Cerebellar nuclear complex (tissue), 1 donor: Measurements from ENCODE around the gene EHD1.

Experiments
- DNase-seq, 2 experiments: peaks; one replicate each; lab custom pipeline; 2025; lab: John Stamatoyannopoulos, UW

EHD1 gene

DNA sequence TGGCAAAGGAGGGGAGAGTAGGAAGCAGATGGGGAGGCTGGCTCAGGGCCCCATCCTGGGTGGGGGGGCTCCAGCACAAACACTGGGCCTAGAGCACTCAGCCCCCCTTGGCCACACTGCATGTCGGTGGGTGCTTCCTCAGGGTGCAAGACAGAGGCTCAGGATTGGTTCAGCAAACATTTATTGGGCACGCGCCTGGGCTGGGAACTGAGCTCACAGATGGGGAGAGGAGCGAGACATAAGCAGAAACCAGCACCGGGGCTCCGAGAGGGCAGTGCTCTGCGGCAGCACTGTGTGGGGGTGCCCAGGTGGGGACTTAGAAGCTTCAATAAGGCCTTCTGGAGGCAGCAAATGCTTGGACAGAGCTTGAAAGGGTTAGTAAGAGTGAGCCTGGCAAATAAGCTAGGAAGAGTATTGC is 12.1 kb upstream of the EHD1 start:
- peak in 1 of 2 experiments; percentile 30 for DNase-seq

DNA sequence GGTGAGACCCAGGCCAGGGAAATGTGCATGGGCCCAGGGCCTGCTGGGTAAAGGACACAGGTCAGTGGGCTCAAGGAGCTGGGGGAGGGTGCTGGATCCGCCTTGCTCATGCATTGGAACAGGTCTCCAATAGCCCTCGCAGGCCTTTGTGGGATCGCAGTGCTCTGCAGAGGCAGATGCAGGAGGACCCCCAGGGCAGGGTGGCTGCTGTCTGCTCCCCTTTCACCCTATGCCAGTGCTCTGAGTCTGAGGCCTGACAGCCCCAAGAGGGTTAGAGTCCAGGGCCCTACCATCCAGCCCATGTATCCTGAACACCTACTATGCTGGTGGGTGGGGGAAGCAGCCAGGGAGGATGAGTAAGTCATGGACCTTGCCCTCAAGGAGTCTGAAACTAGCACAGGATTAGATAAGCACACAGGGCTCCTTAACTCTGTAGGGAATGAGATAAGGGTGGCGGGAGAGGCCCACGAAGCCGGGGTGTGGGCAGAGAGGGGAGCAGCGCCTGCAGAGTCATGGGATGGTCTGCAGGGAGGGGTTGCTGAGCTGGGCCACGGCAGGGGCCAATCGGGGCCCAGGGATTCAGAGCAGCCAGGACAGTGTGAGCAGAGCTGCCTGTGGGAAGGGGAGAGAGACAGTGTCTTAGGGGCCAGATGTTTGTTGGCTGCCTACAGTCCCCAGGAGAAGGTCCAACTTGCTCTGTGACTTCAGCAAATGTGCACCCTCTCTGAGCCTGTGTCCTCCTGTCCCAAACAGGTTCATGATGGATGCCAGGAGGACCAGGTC is 10.5 kb upstream of the EHD1 start:
- no peak for DNase-seq

DNA sequence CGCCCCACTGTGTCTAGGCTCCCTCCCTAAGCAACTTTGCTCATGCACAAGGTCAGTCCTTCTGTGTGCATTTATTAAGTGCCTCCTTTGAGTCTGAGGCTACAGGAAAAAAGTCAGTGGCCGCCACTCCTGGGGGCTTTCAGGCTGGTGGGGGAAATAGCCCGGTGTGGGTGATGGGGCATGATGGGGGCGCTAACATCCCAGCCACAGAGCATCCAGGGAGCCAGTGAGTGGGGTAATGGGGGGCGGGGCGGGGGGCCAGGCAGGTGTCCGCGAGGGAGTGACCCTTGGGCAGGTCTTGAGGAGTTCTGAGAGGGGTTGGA is 9.9 kb upstream of the EHD1 start:
- DNase-seq = no peak

DNA sequence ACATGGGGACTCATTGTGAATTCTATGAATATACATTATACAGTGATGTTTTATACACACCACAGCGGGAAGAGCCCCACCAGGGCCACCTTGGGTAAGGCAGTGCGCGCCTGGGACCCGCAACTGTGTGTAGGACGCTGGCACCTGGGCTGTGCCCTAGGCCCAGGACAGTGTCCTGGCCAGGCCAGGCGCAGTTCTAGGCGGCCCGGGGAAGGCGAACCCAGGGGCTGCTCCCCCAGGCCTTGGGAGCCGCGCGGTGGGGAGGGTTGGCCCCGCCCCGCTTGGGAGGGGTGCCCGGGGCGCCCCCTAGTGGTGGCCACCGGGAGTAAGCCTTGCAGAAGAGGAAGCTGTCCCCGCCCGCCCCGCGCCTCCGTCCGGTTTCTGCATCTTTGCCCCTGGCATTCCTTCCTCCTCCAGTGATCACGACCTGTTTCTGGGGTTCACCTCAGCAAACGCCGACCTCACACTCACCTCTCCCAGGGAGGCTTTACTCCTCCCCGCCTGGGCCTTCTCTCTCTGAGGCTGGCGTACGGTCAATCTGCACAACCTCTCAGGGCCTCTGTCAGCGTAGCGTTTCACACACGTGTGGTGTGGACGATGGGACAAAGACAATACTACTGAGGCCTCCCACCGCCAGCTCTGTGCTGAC is 9.5 kb upstream of the EHD1 start:
- peak in 1 of 2 experiments; percentile 47 for DNase-seq

DNA sequence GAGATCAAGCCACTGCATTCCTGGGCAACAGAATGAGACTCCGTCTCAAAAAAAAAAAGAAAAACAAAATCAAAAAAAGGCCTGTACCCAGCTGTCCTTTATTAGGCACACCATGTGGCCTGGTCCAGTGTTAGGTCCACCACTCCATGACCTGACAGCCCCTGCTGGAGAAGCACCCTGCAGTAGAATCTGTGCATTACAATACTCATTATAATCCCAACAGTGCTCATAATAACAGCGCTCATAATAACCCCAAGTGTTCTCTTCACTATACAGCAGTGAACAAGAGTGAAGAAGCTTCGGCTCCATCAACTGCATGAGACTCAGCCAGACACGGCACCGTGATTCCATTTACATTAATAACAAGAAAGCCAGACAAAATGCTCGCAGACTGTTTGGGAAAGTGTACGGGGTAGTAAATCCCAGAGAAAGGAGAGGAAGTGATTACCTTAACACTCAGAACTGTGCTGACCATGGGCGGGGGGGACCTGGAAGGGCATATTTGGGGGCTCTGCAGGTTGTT is 8.9 kb upstream of the EHD1 start:
- DNase-seq = no peak

DNA sequence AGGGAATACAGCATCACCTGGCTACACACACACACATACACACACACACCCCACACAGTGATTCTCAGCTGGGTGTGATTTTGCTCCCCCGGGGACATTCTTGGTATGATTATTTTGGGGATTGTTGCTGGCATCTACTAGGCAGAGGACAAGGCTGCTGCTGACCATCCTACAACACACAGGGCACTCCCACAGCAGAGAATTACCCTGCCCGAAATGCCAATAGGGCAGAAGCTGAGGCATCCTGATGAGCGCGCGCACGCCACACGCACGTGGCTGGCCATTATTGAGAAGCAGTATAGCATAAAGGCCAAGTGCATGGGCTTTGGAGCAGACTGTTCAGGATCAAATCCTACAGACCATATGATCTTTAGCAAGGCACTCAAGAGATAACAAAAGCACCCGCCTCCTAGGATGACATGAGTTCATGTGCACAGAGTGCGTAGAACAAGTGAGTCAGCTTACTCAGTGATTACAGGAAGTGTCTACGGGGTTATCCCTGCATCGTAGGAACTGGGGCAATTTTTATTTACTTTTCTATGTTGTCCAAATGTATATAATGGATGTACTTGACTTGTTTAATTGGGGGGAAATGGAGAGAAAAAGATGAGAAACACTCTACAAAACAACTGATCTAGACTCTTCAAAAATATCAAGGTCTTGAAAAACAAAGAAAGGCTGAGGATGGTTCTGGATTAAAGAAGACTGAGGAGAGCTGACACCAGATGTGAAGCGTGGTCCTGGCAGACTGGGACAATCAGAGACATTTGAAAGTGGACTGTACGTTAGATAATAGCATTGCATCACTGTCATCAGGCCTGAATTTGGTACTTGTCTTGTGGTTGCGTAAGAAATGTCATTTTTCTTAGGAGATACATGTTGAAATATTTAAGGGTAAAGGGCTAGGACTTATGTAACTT is 7.2 kb upstream of the EHD1 start:
- no peak for DNase-seq

DNA sequence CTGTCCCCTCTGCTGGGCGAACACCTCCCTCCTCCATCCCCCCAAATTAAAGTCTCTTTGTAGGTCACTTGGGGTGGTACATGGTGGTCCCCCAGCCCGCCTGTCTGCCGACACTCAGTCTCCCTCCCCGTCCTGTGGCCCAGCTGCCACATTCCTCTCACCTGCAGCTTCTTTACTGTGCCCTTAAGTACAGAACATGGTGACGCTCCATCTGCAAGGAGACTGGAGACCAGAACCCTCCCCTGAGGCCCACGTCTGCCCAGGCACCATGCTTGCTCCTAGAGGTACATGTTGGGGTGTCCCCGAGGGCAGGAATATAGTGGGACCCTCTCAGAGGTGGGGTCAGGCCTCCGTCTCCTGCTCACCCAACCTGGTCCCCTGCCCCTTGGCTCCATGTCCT is 5.6 kb upstream of the EHD1 start:
- no peak for DNase-seq

DNA sequence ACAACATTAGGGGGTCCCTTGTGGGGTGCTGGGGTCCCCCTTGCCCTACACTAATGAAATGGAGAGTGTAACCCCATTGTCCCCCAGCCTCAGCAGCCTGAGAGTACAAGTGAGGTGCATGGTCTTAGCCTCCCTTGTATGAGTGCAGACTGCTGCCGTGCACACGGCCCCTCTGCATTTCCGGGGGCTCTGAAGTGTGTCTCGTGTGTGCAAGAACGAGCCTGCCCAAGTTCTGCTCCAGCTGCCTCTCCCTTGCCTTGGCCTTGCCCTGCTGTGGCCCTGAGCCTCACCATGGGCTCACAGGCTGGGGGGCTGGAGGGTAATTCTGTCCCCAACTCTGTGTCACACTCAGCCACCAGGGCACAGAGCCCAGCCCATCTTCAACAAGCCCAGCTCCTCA is 5.2 kb upstream of the EHD1 start:
- no peak for DNase-seq

DNA sequence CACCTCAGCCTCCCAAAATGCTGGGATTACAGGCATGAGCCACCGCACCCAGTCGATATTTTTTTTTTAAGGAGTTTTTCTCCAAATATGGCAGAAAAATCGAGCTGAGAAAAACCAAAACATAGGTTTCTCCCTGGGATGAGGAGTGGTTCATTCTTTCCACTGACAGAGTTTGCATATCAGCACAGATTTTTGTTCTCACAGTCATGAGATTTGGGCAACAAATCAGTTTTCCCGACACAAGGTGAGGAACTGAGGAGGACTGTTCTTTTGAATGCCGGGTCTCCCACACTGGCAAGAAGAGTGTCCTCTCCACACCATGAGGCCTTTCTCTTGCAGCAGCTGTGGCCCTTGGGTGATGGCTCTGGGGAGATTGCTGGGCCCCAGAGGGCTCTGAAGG is 3.8 kb upstream of the EHD1 start:
- DNase-seq = no peak

DNA sequence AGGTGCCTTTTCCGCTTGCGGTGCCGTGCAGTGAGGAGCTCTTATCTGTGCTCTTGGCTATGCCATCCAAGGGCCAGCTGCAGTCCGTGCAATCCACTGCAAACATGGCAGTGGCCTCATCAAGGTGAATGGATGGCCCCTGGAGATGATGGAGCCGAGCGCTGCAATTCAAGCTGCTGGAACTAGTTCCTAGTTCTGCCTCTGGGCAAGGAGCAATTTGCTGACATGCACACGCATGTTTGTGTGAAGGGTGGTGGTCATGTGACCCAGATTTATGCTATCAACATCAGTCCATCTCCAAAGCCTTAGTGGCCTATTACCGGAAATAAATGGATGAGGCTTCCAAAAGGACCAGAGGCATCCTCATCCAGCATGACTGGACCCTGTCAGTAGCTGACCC is 3.1 kb upstream of the EHD1 start:
- no peak for DNase-seq

DNA sequence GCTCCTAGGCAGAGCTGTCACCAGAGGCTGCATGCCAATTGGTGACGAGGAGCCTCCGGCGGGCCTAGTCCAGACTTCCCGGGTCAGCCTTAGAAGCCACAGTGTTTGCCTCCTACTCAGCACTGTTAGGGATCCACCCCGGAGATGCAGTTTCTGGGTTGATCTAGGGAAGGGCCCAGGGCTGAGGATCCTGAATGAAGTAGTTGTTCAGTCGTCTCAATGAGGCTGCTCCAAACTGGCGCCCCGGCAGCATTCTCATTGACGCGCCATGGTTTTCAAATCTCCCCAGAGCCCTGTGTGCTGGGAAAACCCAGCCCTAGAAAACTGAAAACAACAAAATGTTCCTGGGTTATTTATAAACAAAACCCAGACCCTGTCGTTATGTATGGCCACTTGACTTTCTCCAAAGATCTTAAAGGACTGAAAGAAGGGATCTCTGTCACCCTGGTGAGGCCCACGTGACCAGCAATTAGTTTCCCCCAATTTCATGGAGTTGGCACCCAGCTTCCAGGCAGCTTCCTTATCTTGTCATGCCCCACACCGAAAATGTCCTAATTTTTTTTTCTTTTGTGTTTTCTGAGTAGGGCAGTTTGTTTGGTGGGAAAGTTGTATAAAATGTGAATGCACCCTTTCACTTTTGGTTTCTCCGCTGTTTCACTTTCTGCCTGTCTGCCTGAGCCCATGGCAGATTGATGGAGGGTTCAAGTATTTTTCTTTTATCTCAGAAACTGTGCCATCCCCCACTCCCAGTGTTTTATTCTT is 2.0 kb upstream of the EHD1 start:
- no peak for DNase-seq

DNA sequence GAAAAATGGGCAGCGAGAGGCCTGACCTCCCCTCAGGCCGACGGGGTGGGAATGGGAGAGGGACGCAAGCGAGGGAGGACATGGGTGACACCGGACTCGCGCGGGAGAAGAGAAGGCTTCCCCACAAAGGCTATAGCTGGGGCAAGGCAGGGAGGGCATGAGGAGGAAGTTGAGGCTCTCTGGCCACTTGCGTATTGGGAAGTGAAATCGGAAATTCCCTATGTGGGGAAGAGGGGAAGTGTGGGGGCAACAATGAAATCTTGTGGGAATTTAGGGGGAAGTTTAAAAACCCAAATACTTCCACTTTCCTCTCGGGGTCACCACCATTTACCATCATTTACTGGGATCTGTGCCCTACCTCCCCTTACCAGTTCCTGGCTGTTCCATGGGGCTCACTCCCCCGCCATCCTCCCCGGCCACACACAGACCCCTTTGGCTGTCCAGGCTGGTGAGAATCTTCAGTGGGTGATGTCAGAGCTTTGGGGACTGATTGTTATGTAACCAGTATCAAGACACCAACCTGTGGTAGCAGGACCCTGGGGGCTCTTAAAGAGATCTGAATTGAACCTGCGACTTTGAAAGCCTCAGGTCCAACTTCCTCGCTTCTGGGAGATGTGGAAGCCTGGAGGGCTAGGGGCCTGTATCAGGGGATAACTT is 951 bp upstream of the EHD1 start:
- DNase-seq = no peak

DNA sequence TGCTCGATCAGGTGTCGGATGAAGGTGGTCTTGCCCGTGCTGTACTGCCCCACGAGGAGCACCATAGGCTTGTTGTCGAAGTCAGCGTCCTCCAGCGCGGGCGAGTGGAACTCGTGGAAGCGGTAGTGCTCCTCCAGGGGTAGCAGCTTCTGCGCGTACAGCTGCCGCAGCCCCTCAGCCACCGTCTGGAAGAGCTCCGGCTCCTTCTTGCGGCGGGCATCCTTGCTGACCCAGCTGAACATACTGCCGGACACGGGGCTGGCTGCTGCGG is 263 bp downstream of the EHD1 start:
- no peak for DNase-seq

DNA sequence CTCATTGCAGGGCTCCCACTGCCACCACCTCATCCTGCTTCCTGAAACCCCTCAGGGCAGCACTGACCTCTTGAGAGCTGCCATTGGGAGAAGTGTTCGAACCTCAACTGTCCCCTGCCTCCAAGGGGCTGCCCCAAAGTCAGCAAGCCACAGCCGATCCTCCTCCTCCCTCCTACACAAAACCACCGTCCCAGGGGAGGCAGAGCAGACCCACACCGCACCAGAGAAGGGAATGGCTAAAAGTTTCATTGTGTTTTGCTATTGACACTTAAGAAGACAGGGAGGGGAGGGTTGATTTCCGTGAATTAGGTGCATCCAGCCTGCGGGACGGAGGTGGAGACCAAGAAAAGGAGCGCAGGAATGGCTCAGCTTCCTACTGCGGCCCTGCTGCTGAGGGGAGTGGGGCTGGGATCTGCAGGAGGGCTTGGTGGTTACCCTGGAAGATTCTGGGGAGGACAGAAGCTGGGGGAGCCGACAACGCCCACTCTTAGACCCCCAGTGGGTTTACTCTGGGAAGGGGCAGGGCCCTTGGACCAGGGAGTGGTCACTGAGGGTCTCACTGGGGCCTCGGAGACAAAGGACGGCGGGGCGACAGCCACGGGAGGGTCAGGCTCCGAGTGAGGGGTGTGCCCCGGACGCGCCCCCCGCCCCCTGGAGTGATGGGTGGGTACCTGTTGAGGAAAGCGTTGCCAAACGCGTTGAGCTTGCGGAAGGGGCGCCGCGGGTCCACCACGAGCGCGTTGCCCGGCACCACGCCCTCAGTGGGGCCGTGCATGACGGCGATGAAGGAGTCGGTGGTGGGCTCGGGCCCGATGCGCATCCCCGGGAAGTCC is 815 bp downstream of the EHD1 start:
- no peak for DNase-seq

DNA sequence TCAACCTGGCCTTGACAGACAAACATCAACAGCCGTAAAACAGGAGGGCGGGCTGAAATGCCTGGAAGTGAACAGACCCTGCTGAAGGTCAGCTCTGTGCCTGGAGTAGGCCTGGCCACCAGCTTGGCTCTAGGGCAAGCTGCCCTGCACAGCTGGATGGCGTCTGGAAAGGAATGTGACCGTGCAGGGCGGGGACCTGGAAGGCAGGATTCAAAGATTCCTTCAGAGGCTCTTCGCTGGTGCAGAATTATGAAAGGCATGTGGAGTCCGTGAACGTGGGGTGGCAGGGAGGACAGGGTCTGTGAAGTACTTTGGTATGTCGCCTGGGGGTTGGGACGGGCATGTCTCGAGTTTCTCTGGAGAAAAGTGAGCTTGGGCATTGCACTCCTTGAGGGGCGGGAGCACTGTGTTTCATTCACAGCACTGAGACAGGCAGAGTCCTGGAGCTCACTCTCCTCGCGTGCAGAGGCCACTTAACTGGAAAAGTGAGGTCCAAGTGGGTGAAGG is 1.5 kb downstream of the EHD1 start:
- DNase-seq = no peak

DNA sequence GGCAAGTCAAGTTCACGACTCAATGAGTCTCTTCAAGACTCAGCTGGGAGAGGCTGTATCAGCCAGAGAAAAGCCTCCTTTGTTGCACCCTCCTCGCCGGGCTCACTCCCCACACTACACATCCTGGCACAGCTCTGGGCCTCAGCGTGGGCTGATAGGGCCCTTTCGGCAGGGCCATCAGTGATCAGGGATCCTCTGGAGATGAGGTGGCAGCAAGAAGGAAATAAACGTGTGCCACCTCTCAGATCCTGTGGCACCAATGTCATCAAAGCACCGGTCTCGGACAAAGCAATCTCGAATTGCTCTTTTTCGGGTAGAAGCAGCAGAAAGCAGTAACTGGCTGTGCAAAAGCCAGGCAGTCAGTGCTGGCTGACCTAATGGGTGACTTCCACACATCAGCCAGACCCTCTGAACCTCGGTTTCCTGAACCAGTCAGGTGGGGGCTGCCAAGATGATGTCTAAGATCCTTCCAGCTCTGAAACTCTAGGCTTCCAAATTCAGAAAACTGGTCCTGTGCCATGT is 2.1 kb downstream of the EHD1 start:
- DNase-seq = no peak

DNA sequence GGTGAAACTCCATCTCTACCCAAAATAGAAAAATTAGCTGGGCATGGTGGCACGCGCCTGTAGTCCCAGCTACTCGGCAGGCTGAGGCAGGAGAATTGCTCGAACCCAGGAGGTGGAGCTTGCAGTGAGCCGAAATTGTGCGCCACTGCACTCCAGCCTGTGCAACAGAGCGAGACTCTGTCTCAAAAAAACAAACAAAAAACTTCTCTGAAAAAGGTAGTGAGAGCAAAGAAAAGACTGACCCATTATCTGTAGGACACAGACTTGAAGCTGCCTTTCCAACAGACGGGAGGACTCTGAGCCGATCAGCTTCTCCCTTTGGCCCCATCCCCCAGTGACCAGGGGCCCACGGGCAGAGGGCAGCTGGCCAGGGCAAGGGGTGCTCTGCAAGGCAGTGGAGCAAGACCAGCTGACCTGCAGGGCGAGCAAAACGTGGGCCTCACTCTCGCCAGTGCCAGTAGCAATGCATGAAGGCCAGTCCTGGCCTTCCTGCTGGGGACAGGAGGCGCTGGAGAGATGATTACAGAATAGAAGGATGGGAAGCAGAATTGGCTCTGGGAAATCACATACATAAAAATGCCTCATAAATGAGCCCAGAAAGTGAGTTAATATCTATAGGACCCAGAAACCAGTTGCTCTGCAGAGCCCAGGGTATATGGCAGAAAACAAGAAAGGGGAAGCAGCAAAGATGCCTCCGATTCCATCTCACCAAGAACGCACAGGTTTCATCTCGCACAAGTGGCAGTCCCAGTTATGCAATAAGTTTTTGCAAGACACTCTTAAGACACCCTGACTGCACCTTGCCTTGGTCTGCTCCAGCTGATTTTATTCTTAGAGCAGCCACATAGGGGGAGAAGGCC is 2.8 kb downstream of the EHD1 start:
- DNase-seq = peak in 1 of 2 experiments; percentile 38

DNA sequence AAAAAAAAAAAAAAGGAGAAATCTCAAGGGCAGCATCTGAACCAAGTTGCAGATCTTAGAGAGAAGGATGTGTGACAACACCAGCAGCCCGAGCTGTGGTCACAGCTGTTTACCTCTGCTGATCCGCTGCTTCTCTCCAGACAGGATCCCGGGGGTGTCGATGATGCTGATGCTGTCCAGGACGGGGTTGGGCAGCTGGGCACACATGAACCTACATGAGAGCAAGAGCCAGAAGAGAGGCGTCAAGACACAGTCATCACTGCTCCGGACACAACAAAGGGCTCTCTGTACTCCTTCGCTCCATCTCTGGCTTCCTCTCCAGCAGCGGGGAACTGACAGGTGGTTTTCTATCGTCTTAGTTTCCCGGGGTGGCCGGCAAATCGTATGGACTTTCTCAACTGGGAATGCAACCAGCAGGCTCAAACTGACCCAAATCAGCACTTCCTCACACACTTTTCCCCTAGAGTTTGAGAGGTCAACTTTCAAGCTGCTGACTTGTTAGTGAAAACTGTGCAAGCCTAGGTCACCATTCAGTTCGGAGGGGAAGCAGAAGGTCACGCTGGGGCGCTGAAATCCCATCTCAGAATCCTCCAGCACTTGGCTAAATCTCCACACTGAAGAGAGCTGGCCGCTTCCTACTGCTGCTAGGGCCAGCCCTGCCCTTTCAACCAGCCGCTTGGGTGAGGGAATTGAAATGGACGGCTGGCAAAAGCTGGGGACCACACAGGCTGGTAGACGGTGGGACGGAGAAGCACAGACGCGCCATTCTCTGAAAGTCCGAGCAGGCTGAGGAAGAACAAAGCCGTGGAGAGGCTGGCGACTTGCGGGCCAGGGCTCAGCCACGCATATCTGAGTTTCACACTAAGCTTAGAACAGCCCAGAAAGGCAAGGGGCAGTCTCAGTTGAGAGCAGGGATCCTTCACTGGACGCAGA is 3.8 kb downstream of the EHD1 start:
- DNase-seq = no peak
